ENCODE measurements around the gene ACOT7.

DNA sequence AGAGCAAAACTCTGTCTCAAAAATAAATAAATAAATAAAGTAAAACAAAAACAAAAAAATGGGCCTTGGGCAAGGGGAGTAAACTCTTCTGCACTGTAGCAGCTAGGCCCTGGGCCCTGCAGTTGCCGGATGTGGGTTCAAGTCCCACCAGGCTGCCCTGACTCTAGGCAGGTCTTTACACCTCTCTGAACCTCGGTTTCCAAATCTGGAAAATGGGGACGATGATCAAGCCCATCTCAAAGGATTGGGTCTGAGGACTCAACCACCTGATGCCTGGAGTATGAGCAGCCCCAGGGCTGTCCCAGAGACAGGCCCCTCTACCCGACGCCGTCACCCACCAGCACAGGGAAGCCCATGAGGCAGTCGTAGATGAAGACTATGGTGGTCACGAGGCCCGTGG is 140.2 kb downstream of the ACOT7 start:
- TF ChIP-seq, protein P1, sequence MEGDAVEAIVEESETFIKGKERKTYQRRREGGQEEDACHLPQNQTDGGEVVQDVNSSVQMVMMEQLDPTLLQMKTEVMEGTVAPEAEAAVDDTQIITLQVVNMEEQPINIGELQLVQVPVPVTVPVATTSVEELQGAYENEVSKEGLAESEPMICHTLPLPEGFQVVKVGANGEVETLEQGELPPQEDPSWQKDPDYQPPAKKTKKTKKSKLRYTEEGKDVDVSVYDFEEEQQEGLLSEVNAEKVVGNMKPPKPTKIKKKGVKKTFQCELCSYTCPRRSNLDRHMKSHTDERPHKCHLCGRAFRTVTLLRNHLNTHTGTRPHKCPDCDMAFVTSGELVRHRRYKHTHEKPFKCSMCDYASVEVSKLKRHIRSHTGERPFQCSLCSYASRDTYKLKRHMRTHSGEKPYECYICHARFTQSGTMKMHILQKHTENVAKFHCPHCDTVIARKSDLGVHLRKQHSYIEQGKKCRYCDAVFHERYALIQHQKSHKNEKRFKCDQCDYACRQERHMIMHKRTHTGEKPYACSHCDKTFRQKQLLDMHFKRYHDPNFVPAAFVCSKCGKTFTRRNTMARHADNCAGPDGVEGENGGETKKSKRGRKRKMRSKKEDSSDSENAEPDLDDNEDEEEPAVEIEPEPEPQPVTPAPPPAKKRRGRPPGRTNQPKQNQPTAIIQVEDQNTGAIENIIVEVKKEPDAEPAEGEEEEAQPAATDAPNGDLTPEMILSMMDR (IDR thresholded peaks at IDR 0.05; ENCODE audit: insufficient read depth, low read length, poor library complexity, severe bottlenecking): no peak
- TF ChIP-seq EZH2phosphoT487 (conservative IDR thresholded peaks at IDR 0.05; ENCODE audit: low read length): no peak

Data from SU-DHL-6 (cell line).